GM12872 (cell line): Measurements from ENCODE around the gene KRT79.

Source experiments
- TF ChIP-seq, protein P1 (sequence below): IDR thresholded peaks from 3 replicates; pipeline ENCODE4 v1.5.1; 2011; ENCODE audit warnings: low read depth, mild to moderate bottlenecking, low read length, moderate library complexity; ENCODE audit not compliant: insufficient read depth

KRT79 gene

GRCh38 chr12:52789637-52790426, 44.3 kb downstream of the KRT79 start:
- TF ChIP-seq, protein P1, sequence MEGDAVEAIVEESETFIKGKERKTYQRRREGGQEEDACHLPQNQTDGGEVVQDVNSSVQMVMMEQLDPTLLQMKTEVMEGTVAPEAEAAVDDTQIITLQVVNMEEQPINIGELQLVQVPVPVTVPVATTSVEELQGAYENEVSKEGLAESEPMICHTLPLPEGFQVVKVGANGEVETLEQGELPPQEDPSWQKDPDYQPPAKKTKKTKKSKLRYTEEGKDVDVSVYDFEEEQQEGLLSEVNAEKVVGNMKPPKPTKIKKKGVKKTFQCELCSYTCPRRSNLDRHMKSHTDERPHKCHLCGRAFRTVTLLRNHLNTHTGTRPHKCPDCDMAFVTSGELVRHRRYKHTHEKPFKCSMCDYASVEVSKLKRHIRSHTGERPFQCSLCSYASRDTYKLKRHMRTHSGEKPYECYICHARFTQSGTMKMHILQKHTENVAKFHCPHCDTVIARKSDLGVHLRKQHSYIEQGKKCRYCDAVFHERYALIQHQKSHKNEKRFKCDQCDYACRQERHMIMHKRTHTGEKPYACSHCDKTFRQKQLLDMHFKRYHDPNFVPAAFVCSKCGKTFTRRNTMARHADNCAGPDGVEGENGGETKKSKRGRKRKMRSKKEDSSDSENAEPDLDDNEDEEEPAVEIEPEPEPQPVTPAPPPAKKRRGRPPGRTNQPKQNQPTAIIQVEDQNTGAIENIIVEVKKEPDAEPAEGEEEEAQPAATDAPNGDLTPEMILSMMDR: no peak

GRCh38 chr12:52788876-52789636, 45.1 kb downstream of the KRT79 start:
- TF ChIP-seq, protein P1: no peak

DNA sequence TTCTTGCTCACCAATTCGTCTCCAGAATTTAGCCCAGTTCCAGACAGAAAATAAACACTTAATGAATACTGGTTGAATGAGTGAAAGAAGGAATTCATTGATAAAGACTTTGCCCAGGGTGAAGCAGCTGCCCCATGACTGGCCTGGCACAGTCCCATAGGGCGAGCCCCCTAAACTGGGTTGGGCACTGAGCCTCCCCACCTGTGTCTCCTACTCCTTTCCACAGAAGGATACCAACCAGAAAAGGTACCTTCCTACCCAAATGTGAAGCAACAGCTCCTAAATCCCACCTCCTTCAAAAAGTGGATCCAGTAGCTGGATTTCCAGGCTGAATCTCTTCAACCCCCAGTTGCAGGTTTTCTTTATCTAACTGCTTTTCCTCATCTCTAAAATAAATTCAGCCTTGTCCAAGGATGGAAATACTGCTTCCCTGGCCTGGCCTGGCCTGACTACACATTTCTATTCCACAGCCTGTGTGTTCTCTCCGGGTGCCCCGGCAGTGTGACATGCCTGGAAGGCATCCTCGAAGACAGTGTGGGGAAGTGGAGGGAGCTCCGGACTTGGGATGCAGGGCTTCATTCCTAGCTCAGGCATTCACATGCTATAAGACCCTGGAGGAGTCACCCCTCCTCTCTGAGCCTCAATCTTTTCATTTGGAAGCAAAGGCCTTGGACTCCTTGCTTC, 45.8 kb downstream of the KRT79 start:
- TF ChIP-seq, protein P1: no peak

DNA sequence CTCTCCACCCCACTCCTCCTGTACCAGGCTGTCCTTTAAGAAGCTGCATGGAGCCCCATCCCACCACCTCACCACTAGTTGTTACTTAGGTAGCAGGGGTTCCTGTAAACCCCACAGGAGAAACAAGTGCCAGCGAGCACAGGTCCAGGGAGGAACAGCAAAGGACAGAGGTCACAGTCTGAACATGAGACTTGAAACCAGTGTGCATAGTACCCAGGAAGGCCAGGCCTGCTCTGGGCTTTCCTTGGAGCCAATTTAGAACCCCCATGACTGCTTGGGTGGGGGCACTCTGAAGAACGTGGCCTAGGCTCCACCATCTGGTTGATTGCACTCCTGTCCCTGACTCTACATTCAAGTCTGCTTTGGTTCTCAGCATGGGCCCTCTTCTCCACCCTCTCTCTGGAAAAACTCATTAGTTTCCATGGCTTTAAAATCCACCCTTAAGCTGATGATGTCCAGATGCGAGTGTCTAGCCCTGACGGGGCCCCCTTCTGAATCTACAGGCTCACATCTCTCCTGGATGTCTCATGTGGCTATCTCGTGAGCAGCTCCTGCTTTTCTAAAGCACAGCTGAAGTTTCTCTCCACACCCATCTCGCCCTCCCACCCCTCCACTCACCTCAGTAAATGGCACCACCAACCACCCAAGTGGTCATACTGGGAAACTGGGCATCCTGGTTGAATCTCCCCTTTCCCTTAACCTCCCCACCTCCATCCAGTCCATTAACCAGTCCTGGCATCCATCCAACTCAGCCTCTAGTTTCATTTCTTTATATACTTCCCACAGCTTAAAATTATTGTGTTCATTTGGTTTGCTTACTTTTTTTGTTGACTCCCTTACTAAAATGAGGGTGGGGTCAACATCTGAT, 46.6 kb downstream of the KRT79 start:
- TF ChIP-seq, protein P1: no peak

- TF ChIP-seq, protein P1: no peak
Measured at GRCh38 chr12:52784909-52785308, 49.2 kb downstream of the KRT79 start.

- TF ChIP-seq, protein P1: no peak
Measured at GRCh38 chr12:52783563-52784316, 50.4 kb downstream of the KRT79 start.
